OCI-LY7 (cell line): ENCODE measurements around the gene ELAVL3. TPM values are rescaled to one million over a fixed set of nuclear protein-coding genes. Genes with fewer than 3 reads are reported as not detected.

Experiments used
- BruUV-seq: library from RNA; stranded (reverse); fragments of 400-500 nt; replicated peaks from 2 replicates; lab custom pipeline; 2021; lab: Mats Ljungman, UMichigan
- CTCF ChIA-PET: fragments of 300-600 bp; sonication (Branson Sonifier 250); formaldehyde crosslinking; loops from one replicate; lab custom pipeline; 2022; ENCODE audit warnings: antibody characterized with exemption; ENCODE audit not compliant: unreplicated experiment; lab: Charles Lee
- POLR2A ChIA-PET: fragments of 300-600 bp; sonication (Branson Sonifier 250); formaldehyde crosslinking; loops from one replicate; lab custom pipeline; 2022; ENCODE audit warnings: antibody characterized with exemption; lab: Charles Lee
- DNase-seq: peaks from one replicate; pipeline ENCODE4 v3.0.0-alpha.2; 2015; ENCODE audit warnings: low spot score
- H2AFZ ChIP-seq: fragments of 200-600 bp; sonication (generic), shearing (Covaris generic); 2 replicates; pipeline ENCODE4 v1.6.1; 2014; ENCODE audit warnings: mild to moderate bottlenecking, antibody characterized with exemption, low read length, moderate library complexity
- H3K27ac ChIP-seq: fragments of 200-600 bp; sonication (generic); 2 replicates; pipeline ENCODE4 v1.5.1; 2014; ENCODE audit warnings: mixed run types, low read depth, mild to moderate bottlenecking, moderate library complexity, low read length, inconsistent platforms; ENCODE audit not compliant: poor library complexity, severe bottlenecking
- H3K36me3 ChIP-seq: fragments of 200-600 bp; sonication (generic); 2 replicates; pipeline ENCODE4 v1.6.1; 2014; ENCODE audit warnings: mild to moderate bottlenecking, antibody characterized with exemption, low read length, moderate library complexity, mixed read lengths; ENCODE audit not compliant: insufficient read depth
- H3K4me1 ChIP-seq: fragments of 200-600 bp; sonication (generic); 2 replicates; pipeline ENCODE4 v1.5.1; 2014; ENCODE audit warnings: mild to moderate bottlenecking, low read length; ENCODE audit not compliant: insufficient read depth, poor library complexity, severe bottlenecking
- H3K4me2 ChIP-seq: fragments of 200-600 bp; sonication (generic); 2 replicates; pipeline ENCODE4 v1.6.1; 2014; ENCODE audit warnings: mild to moderate bottlenecking, low read length
- H3K4me3 ChIP-seq: fragments of 200-600 bp; sonication (generic); 2 replicates; pipeline ENCODE4 v1.5.1; 2014; ENCODE audit warnings: mild to moderate bottlenecking, low read depth, low read length; ENCODE audit not compliant: poor library complexity, severe bottlenecking
- H3K79me2 ChIP-seq: fragments of 200-600 bp; sonication (generic); 2 replicates; pipeline ENCODE4 v1.6.1; 2016; ENCODE audit warnings: low read depth, mild to moderate bottlenecking, low read length, moderate library complexity, mixed read lengths; ENCODE audit not compliant: insufficient read depth
- H3K9me2 ChIP-seq: fragments of 200-600 bp; sonication (generic); 2 replicates; pipeline ENCODE4 v1.6.1; 2016; ENCODE audit warnings: mild to moderate bottlenecking, low read length, mixed read lengths; ENCODE audit not compliant: insufficient read depth
- H3K9me3 ChIP-seq: fragments of 200-600 bp; sonication (generic); 2 replicates; pipeline ENCODE4 v1.6.1; 2014; ENCODE audit warnings: mild to moderate bottlenecking, mixed run types, low read length, mixed read lengths
- H4K20me1 ChIP-seq: fragments of 200-600 bp; sonication (generic); 2 replicates; pipeline ENCODE4 v1.6.1; 2014; ENCODE audit warnings: mild to moderate bottlenecking, antibody characterized with exemption, low read length, moderate library complexity, mixed read lengths; ENCODE audit not compliant: insufficient read depth
- CTCF ChIP-seq: fragments of 200-600 bp; sonication (generic); conservative IDR thresholded peaks from 2 replicates; pipeline ENCODE4 v1.5.1; 2014; ENCODE audit warnings: mild to moderate bottlenecking, antibody characterized with exemption, low read length, moderate library complexity, mixed read lengths
- EZH2phosphoT487 ChIP-seq: fragments of 200-600 bp; sonication (generic); IDR thresholded peaks from 2 replicates; pipeline ENCODE4 v1.6.1; 2018; ENCODE audit warnings: low read depth, borderline replicate concordance, mild to moderate bottlenecking, mixed run types, antibody characterized with exemption, low read length, moderate library complexity, mixed read lengths
- intact Hi-C: fragments of 100-400 bp; cut with micrococcal nuclease; formaldehyde crosslinking; loops from one replicate; pipeline ENCODE4 v1.10.0; 2022; ENCODE audit not compliant: unreplicated experiment
- total RNA-seq, 2 experiments: library from RNA; depleted of rRNA in 1 of 2; stranded (reverse); fragments of >200 nt in 1 of 2; shearing (Covaris generic) in 1 of 2; gene quantifications; 2 replicates each; pipeline ENCODE4 v1.2.3, GENCODE V29; 2014 to 2022

The ELAVL3 gene
- total RNA-seq, 2 experiments from 2014 or later = 0.30 to 0.95 TPM

GRCh38 chr19:11420429-11421370 is 60.1 kb downstream of the ELAVL3 start:
- no peak for TF ChIP-seq CTCF
- TF ChIP-seq EZH2phosphoT487 = 0 out of 2 replicates have a peak, but pooled peaks have one; percentile 62
- BruUV-seq = no TSS peak
- ChIA-PET POLR2A (interaction anchor here (0.6 to 1.7 kb wide), 3 partner anchors 13 to 39 kb away, joined by 3 read pairs; no protein-coding TSS in a partner anchor), CTCF (interaction anchor here (0.5 kb wide), 1 partner anchor 131 kb away, joined by 3 read pairs; no protein-coding TSS in a partner anchor)
- no peaks in the 10 kb centered on the region for H3K9me2 ChIP-seq
- no peaks in the 10 kb centered on the region for H3K9me3 ChIP-seq
- intact Hi-C loops = no loop called here
- H3K4me1 ChIP-seq = peaks cover 38% of the 10 kb centered on the region
- H3K4me3 ChIP-seq = peak overlapping the region; percentile 63
- H4K20me1 ChIP-seq = no peaks in the 10 kb centered on the region
- no peaks in the 10 kb centered on the region for H3K36me3 ChIP-seq
- H3K27ac ChIP-seq = no peak overlapping the region
- no peaks in the 10 kb centered on the region for H3K79me2 ChIP-seq
- DNase-seq = no peak
- H3K4me2 ChIP-seq = peak overlapping the region; percentile 73
- H2AFZ ChIP-seq = peak overlapping the region; percentile 84; the same call in 1 of the 2 replicates

GRCh38 chr19:11418549-11419506 is 62.0 kb downstream of the ELAVL3 start, which contains the start of gene RGL3:
RGL3 (minus strand) TSS chr19:11419314; CDS start chr19:11419278, 36 bp downstream.
- H3K9me2 ChIP-seq = no peaks in the 10 kb centered on the region
- H3K27ac ChIP-seq = no peak within 1 kb of the TSS
- no peaks in the 10 kb centered on the region for H4K20me1 ChIP-seq
- peaks cover 37% of the 10 kb centered on the region for H3K4me1 ChIP-seq
- no peak within 1 kb of the TSS for H3K4me3 ChIP-seq
- ChIA-PET CTCF (no interaction called here), POLR2A (interaction anchor here (0.6 to 0.9 kb wide), 2 partner anchors 9 to 14 kb away, joined by 3 to 5 read pairs; no protein-coding TSS in a partner anchor)
- intact Hi-C loops = no loop called here
- no peaks in the 10 kb centered on the region for H3K79me2 ChIP-seq
- no peak within 1 kb of the TSS for H2AFZ ChIP-seq
- no peak for DNase-seq
- no TSS peak for BruUV-seq
- TF ChIP-seq EZH2phosphoT487 = no peak
- no peak for TF ChIP-seq CTCF
- peak within 1 kb of the TSS; percentile 59 for H3K4me2 ChIP-seq
- H3K36me3 ChIP-seq = no peaks in the 10 kb centered on the region
- H3K9me3 ChIP-seq = no peaks in the 10 kb centered on the region
